SK-N-MC (cell line): ENCODE measurements around the gene SNX20.

Experiments
- EZH2 ChIP-seq: fragments of 200-600 bp; sonication (generic); IDR thresholded peaks from one replicate; pipeline ENCODE4 v1.6.1; 2017; ENCODE audit warnings: antibody characterized with exemption
- FOXP2 ChIP-seq: optimal IDR thresholded peaks from 2 replicates; pipeline ENCODE3; 2011; ENCODE audit warnings: mild to moderate bottlenecking, moderate library complexity; ENCODE audit not compliant: insufficient read depth; ENCODE audit errors: extremely low read length, control extremely low read depth
- POLR2AphosphoS5 ChIP-seq: IDR thresholded peaks from 2 replicates; pipeline ENCODE4 v1.6.1; 2012; ENCODE audit warnings: mild to moderate bottlenecking, low read depth, low read length, borderline replicate concordance

GRCh38 chr16:50685462-50686063 is 4.5 kb upstream of the SNX20 start:
- TF ChIP-seq POLR2AphosphoS5 = no peak
- TF ChIP-seq EZH2 = no peak
- no peak for TF ChIP-seq FOXP2
